Endodermal cell (in vitro differentiated cells): Measurements from ENCODE around the gene PMVK. TPM values are rescaled to one million over a fixed set of nuclear protein-coding genes. Genes with fewer than 3 reads are reported as not detected.

Experiments
- DNase-seq: peaks from one replicate; pipeline ENCODE4 v3.0.0-alpha.2; 2017
- H3K27ac ChIP-seq: 2 replicates; pipeline ENCODE4 v1.5.1; 2013; ENCODE audit warnings: mild to moderate bottlenecking, low read depth, low read length, moderate library complexity
- H3K27me3 ChIP-seq: 2 replicates; pipeline ENCODE4 v1.6.1; 2013; ENCODE audit warnings: mild to moderate bottlenecking, low read length, moderate library complexity; ENCODE audit not compliant: insufficient read depth, control insufficient read depth, poor library complexity, severe bottlenecking
- H3K36me3 ChIP-seq: 2 replicates; pipeline ENCODE4 v1.7.0; 2013; ENCODE audit warnings: mild to moderate bottlenecking, low read length, moderate library complexity; ENCODE audit not compliant: control insufficient read depth, insufficient read depth
- H3K4me1 ChIP-seq: one replicate; pipeline ENCODE4 v1.7.0; 2013; ENCODE audit warnings: low read length; ENCODE audit not compliant: control insufficient read depth, insufficient read depth
- H3K4me3 ChIP-seq: 2 replicates; pipeline ENCODE4 v1.5.1; 2013; ENCODE audit warnings: mild to moderate bottlenecking, low read length, moderate library complexity
- H3K9ac ChIP-seq: 2 replicates; pipeline ENCODE4 v1.6.1; 2013; ENCODE audit warnings: mild to moderate bottlenecking, low read length, moderate library complexity; ENCODE audit not compliant: poor library complexity, severe bottlenecking; ENCODE audit errors: extremely low read depth
- H3K9me3 ChIP-seq: 2 replicates; pipeline ENCODE4 v1.6.1; 2013; ENCODE audit warnings: mild to moderate bottlenecking, low read length, moderate library complexity; ENCODE audit not compliant: control insufficient read depth
- H3K27ac Mint-ChIP-seq: 2 replicates; pipeline ENCODE4 v1.8.0; 2020; ENCODE audit warnings: mixed read lengths
- H3K27me3 Mint-ChIP-seq: 2 replicates; pipeline ENCODE4 v1.8.0; 2021; ENCODE audit warnings: mild to moderate bottlenecking, mixed read lengths; ENCODE audit not compliant: insufficient read depth
- H3K36me3 Mint-ChIP-seq: 2 replicates; pipeline ENCODE4 v1.8.0; 2020; ENCODE audit warnings: low read depth, mixed read lengths
- H3K4me1 Mint-ChIP-seq: 2 replicates; pipeline ENCODE4 v1.8.0; 2020; ENCODE audit warnings: mixed read lengths
- H3K4me3 Mint-ChIP-seq: 2 replicates; pipeline ENCODE4 v1.8.0; 2020; ENCODE audit warnings: mild to moderate bottlenecking, moderate library complexity, mixed read lengths
- H3K9me3 Mint-ChIP-seq: 2 replicates; pipeline ENCODE4 v1.8.0; 2020; ENCODE audit warnings: mild to moderate bottlenecking, mixed read lengths
- CTCF ChIP-seq: fragments of 200-600 bp; sonication (generic); conservative IDR thresholded peaks from 2 replicates; pipeline ENCODE4 v1.5.0; 2021; ENCODE audit warnings: antibody characterized with exemption, mild to moderate bottlenecking
- WGBS, 2 experiments: methylation state at CpG; one replicate each; pipeline versions ENCODE4 v1.1.5 to v1.1.7; 2013; ENCODE audit warnings: missing lambda C conversion rate in 2 of 2, mixed read lengths in 1 of 2; ENCODE audit not compliant: insufficient coverage in 1 of 2, insufficient read length in 1 of 2; 5-methylcytosine and 5-hydroxymethylcytosine counted together
- total RNA-seq, 2 donors: library from RNA; stranded (reverse); fragmentation: NEBNext Ultra II Directional in 1 of 2; extraction: Animal tissue kit (Norgen Biotek cat#: 25700) in 1 of 2; gene quantifications; 2 replicates in 1 of 2; 3 replicates in 1 of 2; pipeline ENCODE4 v1.2.1, GENCODE V29; 2021

PMVK gene
- total RNA-seq, 2 donors from 2014 or later: 16.0 to 16.4 TPM

GRCh38 chr1:154925335-154926170, 11.0 kb downstream of the PMVK start:
- Histone ChIP-seq H3K27ac (no peak overlapping the region), H3K27me3 (no peaks in the 10 kb centered on the region), H3K4me1 (no peaks in the 10 kb centered on the region), H3K36me3 (peaks cover 12% of the 10 kb centered on the region), H3K9me3 (no peaks in the 10 kb centered on the region), H3K4me3 (no peak overlapping the region), H3K9ac (no peak overlapping the region)
- Mint-ChIP-seq H3K4me1 (no peaks in the 10 kb centered on the region), H3K9me3 (no peaks in the 10 kb centered on the region), H3K27ac (no peak overlapping the region), H3K27me3 (no peaks in the 10 kb centered on the region), H3K4me3 (no peak overlapping the region), H3K36me3 (peaks cover 35% of the 10 kb centered on the region)
- no peak for DNase-seq
- WGBS, 2 experiments: 91 to 100% methylated on average over 1 to 3 of the region's 3 CpGs
- no peak for TF ChIP-seq CTCF

GRCh38 chr1:154923695-154924094, 12.8 kb downstream of the PMVK start:
- WGBS, 2 experiments: 94 to 100% methylated on average over 3 of the region's 3 CpGs
- no peaks in the 10 kb centered on the region for H3K4me1 Mint-ChIP-seq
- no peaks in the 10 kb centered on the region for H3K9me3 Mint-ChIP-seq
- H3K27ac Mint-ChIP-seq: no peak overlapping the region
- H3K4me3 Mint-ChIP-seq: no peak overlapping the region
- Histone ChIP-seq H3K27me3 (no peaks in the 10 kb centered on the region), H3K4me1 (no peaks in the 10 kb centered on the region), H3K9me3 (no peaks in the 10 kb centered on the region), H3K4me3 (no peak overlapping the region), H3K27ac (no peak overlapping the region), H3K36me3 (peaks cover 9% of the 10 kb centered on the region), H3K9ac (no peak overlapping the region)
- peaks cover 31% of the 10 kb centered on the region for H3K36me3 Mint-ChIP-seq
- DNase-seq: no peak
- no peak for TF ChIP-seq CTCF
- no peaks in the 10 kb centered on the region for H3K27me3 Mint-ChIP-seq

- DNase-seq: no peak
- Histone ChIP-seq H3K27ac (no peak overlapping the region), H3K36me3 (no peaks in the 10 kb centered on the region), H3K27me3 (no peaks in the 10 kb centered on the region), H3K4me3 (no peak overlapping the region), H3K9me3 (peaks cover 10% of the 10 kb centered on the region), H3K4me1 (no peaks in the 10 kb centered on the region), H3K9ac (no peak overlapping the region)
- Mint-ChIP-seq H3K27ac (no peak overlapping the region), H3K27me3 (peaks cover 9% of the 10 kb centered on the region), H3K36me3 (peaks cover 2% of the 10 kb centered on the region), H3K9me3 (peaks cover 14% of the 10 kb centered on the region), H3K4me1 (peaks cover 4% of the 10 kb centered on the region), H3K4me3 (no peak overlapping the region)
- WGBS, 2 experiments: 92 to 99% methylated on average over 2 to 3 of the region's 3 CpGs
- TF ChIP-seq CTCF: no peak
Measured at GRCh38 chr1:154913273-154913672, 23.2 kb downstream of the PMVK start.
